K562 (cell line): ENCODE measurements around the gene SNCB. TPM values are rescaled to one million over a fixed set of nuclear protein-coding genes. Genes with fewer than 3 reads are reported as not detected.

ENCODE experiments used
- ATAC-seq: fragments of 200-7000 bp; cut with Tn5 transposase; 3 replicates; pipeline ENCODE4 v1.9.1; 2020; ENCODE audit warnings: moderate library complexity
- BruUV-seq: library from RNA; stranded (reverse); fragments of 400-500 nt; replicated peaks from 2 replicates; lab custom pipeline; 2021; lab: Mats Ljungman, UMichigan
- CTCF ChIA-PET: fragments of 300-600 bp; formaldehyde crosslinking; extraction: SDS; loops from one replicate; lab custom pipeline; 2021; ENCODE audit warnings: low intra/inter-chr PET ratio; lab: Yijun Ruan, JAX
- POLR2A ChIA-PET: fragments of 300-600, 350-650 bp; sonication (Branson Sonifier 250); formaldehyde crosslinking; extraction: SDS; loops from one replicate; lab custom pipeline; 2021; ENCODE audit warnings: antibody characterized with exemption, inconsistent platforms; lab: Yijun Ruan, JAX
- DNase-seq, 4 experiments: peaks; one replicate each; pipeline versions ENCODE4 v3.0.0 to v3.0.0-alpha.2; 2011 to 2018; ENCODE audit warnings: low spot score in 3 of 4, mixed read lengths in 3 of 4; ENCODE audit errors: extremely low read depth in 1 of 4
- FAIRE-seq: peaks from 2 replicates; lab custom pipeline; 2011; peaks lifted over from hg19 to GRCh38; lab: Jason Lieb, UNC
- H2AFZ ChIP-seq: 2 replicates; pipeline ENCODE4 v1.6.0; 2011; ENCODE audit warnings: low read depth, low read length, control low read depth, inconsistent platforms
- H3K27ac ChIP-seq: fragments of 200-600 bp; 3 replicates; pipeline ENCODE4 v1.8.0; 2011; ENCODE audit warnings: low read depth, mild to moderate bottlenecking, control low read depth, inconsistent platforms, low read length, moderate library complexity, mixed read lengths; ENCODE audit errors: extremely low read depth
- H3K27me3 ChIP-seq, 2 experiments: fragments of 300-600 bp in 1 of 2; 2 replicates in 1 of 2; 3 replicates in 1 of 2; pipeline versions ENCODE4 v1.6.0 to v1.8.0; 2011; ENCODE audit warnings: inconsistent platforms in 2 of 2, low read length in 2 of 2, mild to moderate bottlenecking in 1 of 2, mixed read lengths in 1 of 2, moderate library complexity in 1 of 2; ENCODE audit not compliant: control insufficient read depth in 2 of 2, insufficient read depth in 2 of 2
- H3K36me3 ChIP-seq: fragments of 300-600 bp; 3 replicates; pipeline ENCODE4 v1.8.0; 2011; ENCODE audit warnings: mild to moderate bottlenecking, low read length, inconsistent platforms; ENCODE audit not compliant: control insufficient read depth, insufficient read depth
- H3K4me1 ChIP-seq, 2 experiments: fragments of 200-600 bp in 1 of 2; replicated peaks in 1 of 2; 2 replicates in 1 of 2; 3 replicates in 1 of 2; pipeline versions ENCODE4 v1.5.1 to v1.8.0; 2011; ENCODE audit warnings: inconsistent platforms in 2 of 2, low read length in 2 of 2, mild to moderate bottlenecking in 1 of 2, mixed read lengths in 1 of 2, moderate library complexity in 1 of 2; ENCODE audit not compliant: control insufficient read depth in 2 of 2, insufficient read depth in 2 of 2
- H3K4me2 ChIP-seq: 2 replicates; pipeline ENCODE4 v1.6.1; 2011; ENCODE audit warnings: low read length, control low read depth, inconsistent platforms, mixed read lengths; ENCODE audit not compliant: insufficient read depth
- H3K4me3 ChIP-seq: fragments of 200-600 bp; sonication (generic), shearing (Covaris generic); 2 replicates; pipeline ENCODE4 v1.5.1; 2016; ENCODE audit warnings: control low read depth, inconsistent platforms
- H3K79me2 ChIP-seq: fragments of 200-600 bp; 3 replicates; pipeline ENCODE4 v1.8.0; 2011; ENCODE audit warnings: low read length, inconsistent platforms; ENCODE audit not compliant: control insufficient read depth, insufficient read depth
- H3K9ac ChIP-seq, 2 experiments: 2 replicates each; pipeline versions ENCODE4 v1.6.0 to v1.6.1; 2011; ENCODE audit warnings: low read depth in 2 of 2, low read length in 2 of 2, control low read depth in 1 of 2, inconsistent platforms in 1 of 2, mild to moderate bottlenecking in 1 of 2, mixed read lengths in 1 of 2; ENCODE audit not compliant: insufficient read depth in 1 of 2
- H3K9me1 ChIP-seq: one replicate; pipeline ENCODE4 v1.6.0; 2011; ENCODE audit warnings: inconsistent platforms, mild to moderate bottlenecking, low read length, moderate library complexity; ENCODE audit not compliant: control insufficient read depth, insufficient read depth
- H3K9me3 ChIP-seq: replicated peaks from 2 replicates; pipeline ENCODE4 v1.5.1; 2011; ENCODE audit warnings: low read depth, low read length, inconsistent platforms; ENCODE audit not compliant: control insufficient read depth, insufficient read depth
- H4K20me1 ChIP-seq: replicated peaks from 2 replicates; pipeline ENCODE4 v1.6.1; 2011; ENCODE audit warnings: low read length, inconsistent platforms, mixed read lengths; ENCODE audit not compliant: control insufficient read depth, insufficient read depth
- CHD4 ChIP-seq: fragments of 200-600 bp; sonication (generic); IDR thresholded peaks from 3 replicates; pipeline ENCODE4 v1.6.1; 2012; ENCODE audit warnings: low read depth, mild to moderate bottlenecking, mixed read lengths, low read length, inconsistent platforms; ENCODE audit not compliant: insufficient read depth, insufficient replicate concordance, poor library complexity, severe bottlenecking
- CREB3L1 ChIP-seq: fragments of 450-650 bp; IDR thresholded peaks from 2 replicates; pipeline ENCODE4 v1.6.1; 2014; ENCODE audit warnings: low read depth, mild to moderate bottlenecking, moderate library complexity, borderline replicate concordance
- FIP1L1 ChIP-seq: fragments of 200-400 bp; formaldehyde crosslinking; IDR thresholded peaks from 2 replicates; pipeline ENCODE4 v1.6.1; 2018; ENCODE audit warnings: mild to moderate bottlenecking, low read depth, low read length; ENCODE audit not compliant: poor library complexity, severe bottlenecking
- FOSL1 ChIP-seq: fragments of 200-800 bp; sonication (Bioruptor generic); conservative IDR thresholded peaks from 2 replicates; pipeline ENCODE4 v1.6.1; 2016; ENCODE audit warnings: missing genetic modification characterization, missing compliant biosample characterization
- IRF1 ChIP-seq: sonication (generic); formaldehyde crosslinking; IDR thresholded peaks from 2 replicates; pipeline ENCODE4 v1.8.0; 2022; ENCODE audit warnings: missing genetic modification reagents, mild to moderate bottlenecking, borderline replicate concordance
- NR2C1 ChIP-seq, 2 experiments: fragments of 450-650 bp; IDR thresholded peaks; 2 replicates each; pipeline ENCODE4 v1.6.1; 2017; ENCODE audit warnings: mild to moderate bottlenecking in 2 of 2, antibody characterized with exemption in 1 of 2, inconsistent platforms in 1 of 2, missing compliant biosample characterization in 1 of 2, missing genetic modification characterization in 1 of 2
- PHB2 ChIP-seq: fragments of 450-650 bp; IDR thresholded peaks from 2 replicates; pipeline ENCODE4 v1.6.1; 2017; ENCODE audit warnings: low read depth
- POLR2AphosphoS2 ChIP-seq: IDR thresholded peaks from 2 replicates; pipeline ENCODE4 v1.6.1; 2012; ENCODE audit warnings: low read length, improper control_type of control experiment
- SMARCA4 ChIP-seq: fragments of 450-650 bp; IDR thresholded peaks from 2 replicates; pipeline ENCODE4 v1.6.1; 2016
- TBL1XR1 ChIP-seq, 2 experiments: IDR thresholded peaks; 2 replicates each; pipeline ENCODE4 v1.6.1; 2012; ENCODE audit warnings: improper control_type of control experiment in 2 of 2, low read length in 2 of 2, mild to moderate bottlenecking in 1 of 2
- THAP7 ChIP-seq: fragments of 250-450 bp; sonication (Bioruptor Pico); IDR thresholded peaks from 2 replicates; pipeline ENCODE4 v1.5.0; 2021
- TRIM28 ChIP-seq: fragments of 450-650 bp; IDR thresholded peaks from 2 replicates; pipeline ENCODE4 v1.6.1; 2017
- ZC3H11A ChIP-seq: IDR thresholded peaks from 2 replicates; pipeline ENCODE4 v1.6.1; 2012; ENCODE audit warnings: low read depth, low read length, improper control_type of control experiment
- ZNF134 ChIP-seq: fragments of 250-450 bp; sonication (Bioruptor Pico); conservative IDR thresholded peaks from 2 replicates; pipeline ENCODE4 v1.4.0; 2020
- ZNF586 ChIP-seq: fragments of 450-650 bp; formaldehyde crosslinking; conservative IDR thresholded peaks from 2 replicates; pipeline ENCODE4 v1.4.0; 2020; ENCODE audit warnings: mild to moderate bottlenecking, moderate library complexity
- WGBS: fragments of 100-300 bp; shearing (Covaris generic); methylation state at CpG from one replicate; pipeline ENCODE4 v1.1.6; 2016; ENCODE audit warnings: low coverage, mixed read lengths; ENCODE audit not compliant: insufficient coverage; ENCODE audit errors: missing lambda C conversion rate; 5-methylcytosine and 5-hydroxymethylcytosine counted together
- in situ Hi-C: fragments of 300-500 bp; cut with MboI; formaldehyde crosslinking; loops from 4 replicates; pipeline ENCODE4 v1.15.0; 2018; ENCODE audit warnings: inconsistent platforms, mixed read lengths
- intact Hi-C: fragments of 100-400 bp; cut with micrococcal nuclease; formaldehyde crosslinking; loops from 2 replicates; pipeline ENCODE4 v1.14.2; 2022
- polyA plus RNA-seq, 8 experiments: library from polyadenylated mRNA; depleted of rRNA in 4 of 8; stranded (reverse) in 5 of 8; unstranded in 3 of 8; fragments of >200 nt; fragmentation: Nextera tagmentation in 2 of 8; fragmentation: Illumina TruSeq in 1 of 8; extraction: Ambion mirVana in 2 of 8; extraction: Trizol in 1 of 8; gene quantifications; 2 replicates each; pipeline versions ENCODE4 v1.2.1 to v1.2.3, GENCODE V29; 2011 to 2014; ENCODE audit warnings: inconsistent platforms in 1 of 8, missing spikeins in 1 of 8
- total RNA-seq, 7 experiments: library from RNA; depleted of rRNA in 6 of 7; stranded (reverse); fragments of >200 nt in 6 of 7; fragmentation: Illumina TruSeq in 2 of 7; extraction: Trizol in 2 of 7; gene quantifications; 2 replicates each; pipeline versions ENCODE4 v1.2.1 to v1.2.3, GENCODE V29; 2011 to 2021; ENCODE audit warnings: low replicate concordance in 1 of 7
- TF ChIP-seq, protein P1 (sequence below), 2 experiments: fragments of 450-650 bp in 1 of 2; sonication (generic) in 1 of 2; formaldehyde crosslinking; conservative IDR thresholded peaks; 2 replicates each; pipeline versions ENCODE4 v1.4.0 to v1.8.1; 2020 to 2022; ENCODE audit warnings: mild to moderate bottlenecking in 1 of 2, missing genetic modification reagents in 1 of 2

Gene SNCB
- total and polyA plus RNA-seq, 9 of the 15 experiments (the other 6 are each of a cell fraction or from before 2014, with no cell fraction given): not detected

DNA sequence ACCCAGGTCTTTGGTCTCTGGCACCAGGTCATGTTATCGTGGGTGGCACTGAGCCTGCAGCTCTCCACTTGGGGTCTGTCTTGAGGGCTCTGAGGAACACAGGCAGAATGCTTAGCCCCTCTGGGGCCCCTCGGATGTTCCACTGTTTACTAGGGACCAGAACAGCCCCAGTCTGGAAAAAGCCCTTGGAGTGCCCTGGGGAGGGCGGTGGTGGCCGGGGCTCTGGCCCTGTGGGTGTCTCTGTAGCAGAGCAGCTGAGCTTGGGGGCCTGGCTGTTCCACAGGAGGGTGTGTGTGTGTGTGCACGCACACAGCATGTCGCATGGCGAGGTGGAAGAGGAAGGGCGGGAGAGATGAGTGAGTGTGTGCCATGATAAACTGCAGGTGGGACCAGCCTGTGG lies 35.8 kb downstream of the SNCB start:
- in situ Hi-C loops (loop anchor here (25.0 kb wide), 1 partner anchor 857 kb away; no protein-coding TSS in a partner anchor), intact Hi-C loops (no loop called here)
- FAIRE-seq: no peak

More for the DNA sequence above, 35.8 kb downstream of the SNCB start:
- H3K27me3 ChIP-seq: peaks cover 0 to 11% of the 10 kb centered on the region in 2 experiments; a peak in 3 of 5 replicates
- no peaks in the 10 kb centered on the region for H3K9me3 ChIP-seq
- WGBS: 31% methylated on average over 6 of the region's 8 CpGs
- no peaks in the 10 kb centered on the region for H3K9me1 ChIP-seq
- ChIA-PET POLR2A (no interaction called here), CTCF (no interaction called here)
- no peaks in the 10 kb centered on the region for H4K20me1 ChIP-seq
- H3K9ac ChIP-seq: no peak overlapping the region; a peak in 1 of 4 replicates
- no peak overlapping the region for H3K4me3 ChIP-seq
- no peak overlapping the region for H3K27ac ChIP-seq
- no peak overlapping the region for H2AFZ ChIP-seq
- H3K36me3 ChIP-seq: peaks cover 10% of the 10 kb centered on the region; the same call in 1 of the 3 replicates
- H3K4me1 ChIP-seq: peaks cover 0 to 14% of the 10 kb centered on the region in 2 experiments; a peak in 1 of 5 replicates
- ATAC-seq: no peak; the same call in 2 of the 3 replicates
- no peak overlapping the region for H3K4me2 ChIP-seq
- TF ChIP-seq CREB3L1: no peak
- no peak for TF ChIP-seq ZNF134 (CRISPR knock-in tag)
- TF ChIP-seq, protein P1, sequence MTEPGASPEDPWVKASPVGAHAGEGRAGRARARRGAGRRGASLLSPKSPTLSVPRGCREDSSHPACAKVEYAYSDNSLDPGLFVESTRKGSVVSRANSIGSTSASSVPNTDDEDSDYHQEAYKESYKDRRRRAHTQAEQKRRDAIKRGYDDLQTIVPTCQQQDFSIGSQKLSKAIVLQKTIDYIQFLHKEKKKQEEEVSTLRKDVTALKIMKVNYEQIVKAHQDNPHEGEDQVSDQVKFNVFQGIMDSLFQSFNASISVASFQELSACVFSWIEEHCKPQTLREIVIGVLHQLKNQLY (CRISPR knock-in tag; conservative IDR thresholded peaks at IDR 0.05): no peak
- no peak for TF ChIP-seq SMARCA4
- TF ChIP-seq CHD4: no peak
- TF ChIP-seq ZC3H11A: no peak
- no peak for TF ChIP-seq PHB2
- TF ChIP-seq TBL1XR1 (IDR thresholded peaks at IDR 0.05; ENCODE audit: low read length in 2 of 2): no peak
- TF ChIP-seq ZNF586: no peak
- TF ChIP-seq IRF1 (CRISPR knock-in tag): no peak
- no peak for TF ChIP-seq THAP7 (CRISPR knock-in tag)
- TF ChIP-seq NR2C1 (IDR thresholded peaks at IDR 0.05): no peak
- no peak for TF ChIP-seq NR2C1 (tag; IDR thresholded peaks at IDR 0.05)
- TF ChIP-seq POLR2AphosphoS2: no peak
- no peak for TF ChIP-seq TRIM28
- no peak for TF ChIP-seq FIP1L1
- no peak for TF ChIP-seq FOSL1
- H3K79me2 ChIP-seq: no peaks in the 10 kb centered on the region
- no TSS peak for BruUV-seq
- no peak for DNase-seq
